Stomach (tissue), 9 donors: Measurements from ENCODE around the gene POLE. TPM values are rescaled to one million over a fixed set of nuclear protein-coding genes. Genes with fewer than 3 reads are reported as not detected.

Experiments used
- DNase-seq, 2 donors: peaks; one replicate each; pipeline versions ENCODE4 v3.0.0 to v3.0.0-alpha.2; 2013 to 2019
- H3K27ac ChIP-seq, 5 donors: fragments of 200-600 bp in 4 of 5; sonication (generic) in 4 of 5; one replicate each; pipeline ENCODE4 v1.5.1; 2013 to 2019; ENCODE audit warnings: mild to moderate bottlenecking in 1 of 5, moderate library complexity in 1 of 5
- H3K27me3 ChIP-seq, 3 donors: fragments of 200-600 bp; sonication (generic); one replicate each; pipeline ENCODE4 v1.5.1; 2017 to 2019; ENCODE audit warnings: mixed run types in 1 of 3
- H3K36me3 ChIP-seq, 4 donors: fragments of 200-600 bp; sonication (generic); 1 replicate in 3 of 4; 2 replicates in 1 of 4; pipeline ENCODE4 v1.5.1; 2016 to 2019
- H3K4me1 ChIP-seq, 4 donors: fragments of 200-600 bp; sonication (generic); one replicate each; pipeline ENCODE4 v1.5.1; 2016 to 2019
- H3K4me3 ChIP-seq, 4 donors: fragments of 200-600 bp; sonication (generic) in 3 of 4; one replicate each; pipeline ENCODE4 v1.5.1; 2016 to 2019; ENCODE audit warnings: mild to moderate bottlenecking in 1 of 4
- H3K9me3 ChIP-seq, 4 donors: fragments of 200-600 bp; sonication (generic); one replicate each; pipeline ENCODE4 v1.5.1; 2016 to 2019
- CTCF ChIP-seq, 7 experiments: fragments of 450-650 bp in 4 of 7; fragments of 200-600 bp in 3 of 7; sonication (generic) in 3 of 7; IDR thresholded peaks; one replicate each; pipeline ENCODE4 v1.5.1; 2016 to 2019; ENCODE audit warnings: antibody characterized with exemption in 7 of 7, control low read depth in 2 of 7, mild to moderate bottlenecking in 1 of 7
- EP300 ChIP-seq: sonication (generic); formaldehyde crosslinking; IDR thresholded peaks from one replicate; pipeline ENCODE4 v1.6.1; 2017; ENCODE audit warnings: antibody characterized with exemption
- POLR2A ChIP-seq, 4 donors: fragments of 450-650 bp; IDR thresholded peaks; one replicate each; pipeline ENCODE4 v1.6.1; 2016; ENCODE audit warnings: antibody characterized with exemption in 4 of 4, control low read depth in 2 of 4, mild to moderate bottlenecking in 1 of 4, moderate library complexity in 1 of 4
- POLR2AphosphoS5 ChIP-seq, 3 donors: sonication (generic); formaldehyde crosslinking; IDR thresholded peaks; one replicate each; pipeline ENCODE4 v1.6.1; 2016; ENCODE audit warnings: antibody characterized with exemption in 3 of 3
- WGBS, 5 donors: extraction: QIAGEN DNeasy Blood & Tissue Kit in 3 of 5; methylation state at CpG; one replicate each; pipeline versions ENCODE4 v1.1.5 to v1.1.7; 2013 to 2018; 5-methylcytosine and 5-hydroxymethylcytosine counted together
- intact Hi-C: fragments of 100-400 bp; cut with DNase I; formaldehyde crosslinking; loops from one replicate; pipeline ENCODE4 v1.15.1; 2023; ENCODE audit warnings: low total_unique reads
- polyA plus RNA-seq, 3 donors: library from polyadenylated mRNA; stranded (reverse); fragments of 200-250 nt; gene quantifications; one replicate each; pipeline ENCODE4 v1.2.3, GENCODE V29; 2013
- total RNA-seq, 5 donors: library from RNA; depleted of rRNA; stranded (reverse); fragments of >200 nt; gene quantifications; one replicate each; pipeline versions ENCODE4 v1.1.0 to v1.2.3, GENCODE V29; 2014 to 2016
- donor health status: healthy with polysubstance abuse.
- donor health status: Bipolar disorder and iron deficiency.
- donor health status: healthy.

POLE gene
- total and polyA plus RNA-seq, 8 donors = 12.7 to 144 (median 43.3) TPM

- Histone ChIP-seq H3K27me3 (no peaks in the 10 kb centered on the region), H3K9me3 (no peaks in the 10 kb centered on the region), H3K4me1 (no peaks in the 10 kb centered on the region), H3K36me3 (peaks cover 25 to 79% (median 75%) of the 10 kb centered on the region in 4 donors), H3K4me3 (no peak overlapping the region), H3K27ac (no peak overlapping the region)
- TF ChIP-seq CTCF (IDR thresholded peaks at IDR 0.05) (no peak), POLR2AphosphoS5 (IDR thresholded peaks at IDR 0.05) (no peak), EP300 (no peak), POLR2A (IDR thresholded peaks at IDR 0.05) (no peak)
- 92 to 95% (median 93%) methylated on average over 11 to 12 of the region's 12 CpGs for WGBS, 5 donors
- intact Hi-C loops = no loop called here
- no peak for DNase-seq
Observed at GRCh38 chr12:132580701-132581292, 106.3 kb downstream of the POLE start.

DNA sequence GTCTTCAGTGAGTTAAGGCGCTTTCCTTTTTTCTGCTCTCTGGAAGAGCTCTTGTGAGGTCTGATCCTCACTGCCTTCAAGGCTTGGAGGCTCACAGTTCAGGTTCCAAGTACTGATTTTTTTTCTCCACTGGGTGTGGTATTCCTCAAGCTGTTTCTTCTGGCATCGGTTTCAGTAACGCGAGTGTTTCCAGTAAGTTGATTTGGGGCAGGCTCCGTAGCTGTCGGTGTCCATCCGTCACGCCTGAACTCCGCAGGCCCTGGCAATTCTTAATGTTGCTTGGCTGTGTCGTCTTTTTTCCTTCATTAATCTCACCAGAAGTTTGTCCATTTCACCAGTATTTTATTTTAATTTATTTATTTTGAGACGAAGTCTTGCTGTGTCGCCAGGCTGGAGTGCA lies 107.4 kb downstream of the POLE start:
- no peaks in the 10 kb centered on the region for H3K4me1 ChIP-seq
- no peak overlapping the region for H3K4me3 ChIP-seq
- H3K27ac ChIP-seq = no peak overlapping the region
- H3K9me3 ChIP-seq = no peaks in the 10 kb centered on the region
- intact Hi-C loops = no loop called here
- peaks cover 30 to 87% (median 85%) of the 10 kb centered on the region in 4 donors for H3K36me3 ChIP-seq
- TF ChIP-seq POLR2A (IDR thresholded peaks at IDR 0.05) = no peak
- no peak for TF ChIP-seq CTCF (IDR thresholded peaks at IDR 0.05)
- no peak for TF ChIP-seq POLR2AphosphoS5 (IDR thresholded peaks at IDR 0.05)
- TF ChIP-seq EP300 = no peak
- H3K27me3 ChIP-seq = no peaks in the 10 kb centered on the region
- 70 to 88% (median 86%) methylated on average over 12 of the region's 12 CpGs for WGBS, 5 donors
- peak in 1 of 2 donors; percentile 69 for DNase-seq

GRCh38 chr12:132578826-132579225 lies 108.3 kb downstream of the POLE start:
- DNase-seq = no peak
- no peak overlapping the region for H3K4me3 ChIP-seq
- peaks cover 34 to 96% (median 88%) of the 10 kb centered on the region in 4 donors for H3K36me3 ChIP-seq
- no peaks in the 10 kb centered on the region for H3K9me3 ChIP-seq
- WGBS, 5 donors = 74 to 90% (median 81%) methylated on average over 9 to 11 of the region's 11 CpGs
- no peaks in the 10 kb centered on the region for H3K4me1 ChIP-seq
- H3K27ac ChIP-seq = no peak overlapping the region
- H3K27me3 ChIP-seq = no peaks in the 10 kb centered on the region
- TF ChIP-seq EP300 = no peak
- no peak for TF ChIP-seq POLR2A (IDR thresholded peaks at IDR 0.05)
- TF ChIP-seq POLR2AphosphoS5 (IDR thresholded peaks at IDR 0.05) = no peak
- TF ChIP-seq CTCF (IDR thresholded peaks at IDR 0.05) = no peak
- intact Hi-C loops = no loop called here

DNA sequence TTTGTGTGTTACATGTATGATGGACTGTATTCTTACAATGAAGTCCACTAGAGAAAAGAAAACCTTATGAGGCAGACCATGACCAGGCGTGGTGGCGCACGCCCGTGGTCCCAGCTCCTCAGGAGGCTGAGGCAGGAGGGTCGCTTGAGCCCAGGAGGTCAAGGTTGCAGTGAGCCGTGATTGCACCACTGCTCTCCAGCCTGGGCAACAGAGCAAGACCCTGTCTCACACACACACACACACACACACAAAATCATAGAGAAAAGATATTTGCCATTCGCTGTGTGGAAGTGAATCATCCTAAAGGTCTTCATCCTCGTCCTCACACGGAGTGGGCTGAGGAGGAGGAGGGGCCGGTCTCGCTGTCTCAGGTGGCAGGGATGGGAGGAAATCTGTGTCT lies 109.0 kb downstream of the POLE start:
- no peak for DNase-seq
- no peak for TF ChIP-seq CTCF (IDR thresholded peaks at IDR 0.05)
- no peak for TF ChIP-seq POLR2A (IDR thresholded peaks at IDR 0.05)
- TF ChIP-seq EP300 = no peak
- TF ChIP-seq POLR2AphosphoS5 (IDR thresholded peaks at IDR 0.05) = no peak
- H3K4me1 ChIP-seq = no peaks in the 10 kb centered on the region
- H3K36me3 ChIP-seq = peaks cover 34 to 100% (median 93%) of the 10 kb centered on the region in 4 donors
- intact Hi-C loops = no loop called here
- 79 to 95% (median 90%) methylated on average over 7 to 11 of the region's 11 CpGs for WGBS, 5 donors
- no peaks in the 10 kb centered on the region for H3K9me3 ChIP-seq
- no peak overlapping the region for H3K27ac ChIP-seq
- no peak overlapping the region for H3K4me3 ChIP-seq
- H3K27me3 ChIP-seq = no peaks in the 10 kb centered on the region
